SK-N-MC (cell line): Measurements from ENCODE around the gene UBE2V1.

ENCODE experiments used
- EZH2 ChIP-seq: fragments of 200-600 bp; sonication (generic); IDR thresholded peaks from one replicate; pipeline ENCODE4 v1.6.1; 2017; ENCODE audit warnings: antibody characterized with exemption
- FOXP2 ChIP-seq: optimal IDR thresholded peaks from 2 replicates; pipeline ENCODE3; 2011; ENCODE audit warnings: mild to moderate bottlenecking, moderate library complexity; ENCODE audit not compliant: insufficient read depth; ENCODE audit errors: extremely low read length, control extremely low read depth
- POLR2AphosphoS5 ChIP-seq: IDR thresholded peaks from 2 replicates; pipeline ENCODE4 v1.6.1; 2012; ENCODE audit warnings: mild to moderate bottlenecking, low read depth, low read length, borderline replicate concordance

DNA sequence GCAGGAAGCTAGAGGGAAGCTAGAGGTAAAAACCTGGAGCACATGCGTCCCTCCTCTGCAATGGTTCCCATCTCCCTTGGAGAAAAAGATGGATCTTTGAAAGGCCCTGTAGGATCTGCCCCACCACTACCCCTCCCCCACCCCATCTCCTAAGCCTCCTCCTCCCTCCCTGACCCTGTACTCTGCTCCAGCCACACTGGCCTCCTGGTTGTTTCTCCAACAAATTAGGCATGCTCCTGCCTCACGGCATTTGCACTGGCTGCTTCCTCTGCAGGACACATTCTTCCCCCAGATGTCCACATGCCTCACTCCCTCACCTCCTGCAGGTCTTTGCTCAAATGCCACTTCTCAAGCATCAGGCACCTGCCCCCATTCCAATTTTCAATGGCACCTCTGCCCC lies 45.5 kb downstream of the UBE2V1 start:
- TF ChIP-seq EZH2 (no peak), POLR2AphosphoS5 (no peak), FOXP2 (no peak)
